ENCODE measurements around the gene LRRC31.

DNA sequence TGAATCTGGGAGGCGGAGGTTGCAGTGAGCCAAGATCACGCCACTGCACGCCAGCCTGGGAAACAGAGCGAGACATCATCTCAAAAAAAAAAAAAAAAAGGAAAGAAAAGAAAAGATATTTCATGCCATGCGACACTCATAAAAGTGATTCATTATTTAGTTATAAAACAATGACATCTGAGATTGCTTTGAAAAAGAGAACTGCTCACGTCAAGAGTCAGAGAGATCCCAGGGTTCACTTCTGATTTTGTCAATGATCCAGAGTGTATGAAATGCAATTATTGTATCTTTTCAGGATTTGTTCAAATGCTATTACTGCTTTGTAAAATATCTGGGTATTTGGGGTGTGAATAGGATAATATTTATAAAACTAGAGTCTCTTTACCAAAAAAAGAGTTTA lies 35.7 kb upstream of the LRRC31 start:
- TF ChIP-seq, protein P1, sequence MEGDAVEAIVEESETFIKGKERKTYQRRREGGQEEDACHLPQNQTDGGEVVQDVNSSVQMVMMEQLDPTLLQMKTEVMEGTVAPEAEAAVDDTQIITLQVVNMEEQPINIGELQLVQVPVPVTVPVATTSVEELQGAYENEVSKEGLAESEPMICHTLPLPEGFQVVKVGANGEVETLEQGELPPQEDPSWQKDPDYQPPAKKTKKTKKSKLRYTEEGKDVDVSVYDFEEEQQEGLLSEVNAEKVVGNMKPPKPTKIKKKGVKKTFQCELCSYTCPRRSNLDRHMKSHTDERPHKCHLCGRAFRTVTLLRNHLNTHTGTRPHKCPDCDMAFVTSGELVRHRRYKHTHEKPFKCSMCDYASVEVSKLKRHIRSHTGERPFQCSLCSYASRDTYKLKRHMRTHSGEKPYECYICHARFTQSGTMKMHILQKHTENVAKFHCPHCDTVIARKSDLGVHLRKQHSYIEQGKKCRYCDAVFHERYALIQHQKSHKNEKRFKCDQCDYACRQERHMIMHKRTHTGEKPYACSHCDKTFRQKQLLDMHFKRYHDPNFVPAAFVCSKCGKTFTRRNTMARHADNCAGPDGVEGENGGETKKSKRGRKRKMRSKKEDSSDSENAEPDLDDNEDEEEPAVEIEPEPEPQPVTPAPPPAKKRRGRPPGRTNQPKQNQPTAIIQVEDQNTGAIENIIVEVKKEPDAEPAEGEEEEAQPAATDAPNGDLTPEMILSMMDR (IDR thresholded peaks at IDR 0.05): no peak
- TF ChIP-seq POLR2A (IDR thresholded peaks at IDR 0.05): no peak

All from Peyer's patch (tissue), 4 donors.